Ishikawa (cell line): ENCODE measurements around the gene TBC1D12.

Experiments
- EP300 ChIP-seq: IDR thresholded peaks from 2 replicates; pipeline ENCODE4 v1.6.1; 2012; ENCODE audit warnings: borderline replicate concordance
- FOXM1 ChIP-seq: IDR thresholded peaks from 2 replicates; pipeline ENCODE4 v1.6.1; 2012; ENCODE audit warnings: low read depth, borderline replicate concordance
- TAF1 ChIP-seq: IDR thresholded peaks from 2 replicates; pipeline ENCODE4 v1.6.1; 2012; ENCODE audit warnings: low read depth, mild to moderate bottlenecking
- USF1 ChIP-seq: IDR thresholded peaks from 2 replicates; pipeline ENCODE4 v1.6.1; 2012

- TF ChIP-seq EP300 (no peak), USF1 (no peak), FOXM1 (no peak), TAF1 (no peak)
Measured at GRCh38 chr10:94375374-94375773, 27.0 kb upstream of the TBC1D12 start.
